ENCODE measurements around the gene TANC1.

Gene TANC1

DNA sequence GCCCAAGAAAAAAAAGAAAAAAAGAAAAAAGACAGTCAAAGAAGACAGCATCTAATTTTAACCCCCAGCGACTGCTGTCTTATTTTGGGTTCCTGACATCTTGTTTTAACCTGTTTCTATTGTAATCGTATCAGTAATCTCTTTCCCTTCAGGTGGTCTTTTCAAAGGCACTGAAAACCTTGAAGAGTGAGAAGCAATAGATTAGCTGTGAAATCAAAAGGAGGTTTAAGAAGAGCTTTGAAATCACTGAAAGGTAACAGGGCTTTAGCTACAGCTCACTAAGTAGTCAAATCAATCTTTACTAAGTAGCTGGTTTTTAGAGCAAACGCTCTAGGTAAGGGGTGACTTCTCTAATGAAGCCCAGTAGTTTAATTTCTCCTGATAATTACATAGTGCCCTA is 5.4 kb upstream of the TANC1 start:
- DNase-seq, result no peak

- DNase-seq, result no peak
These were observed 3.3 kb upstream of the TANC1 start for GRCh38 chr2:158965107-158965506.

DNA sequence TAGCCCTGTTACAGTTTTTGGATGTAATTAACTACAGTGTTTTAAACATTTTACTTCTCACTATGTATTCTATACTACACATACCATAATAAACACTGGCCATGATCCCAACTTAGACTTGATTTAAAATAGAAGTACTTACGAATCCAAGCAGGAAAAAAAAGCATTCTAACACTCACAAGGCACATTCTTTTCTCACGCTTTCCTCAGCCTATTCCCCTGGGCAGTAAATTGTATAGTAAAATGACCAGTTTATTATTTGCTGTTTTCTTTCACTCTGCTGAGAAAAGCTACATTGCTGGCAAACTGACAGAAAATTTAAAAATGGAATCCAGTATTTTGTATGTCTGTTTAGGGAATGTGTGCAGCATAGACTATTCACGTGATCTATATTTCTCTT is 2.8 kb upstream of the TANC1 start:
- DNase-seq, result no peak

GRCh38 chr2:158966312-158966711 is 2.1 kb upstream of the TANC1 start:
- DNase-seq, result no peak

- DNase-seq, result no peak
These were observed 1.2 kb upstream of the TANC1 start for GRCh38 chr2:158967114-158967730.

- DNase-seq, result no peak
These were observed 577 bp upstream of the TANC1 start for GRCh38 chr2:158967731-158968395.

DNA sequence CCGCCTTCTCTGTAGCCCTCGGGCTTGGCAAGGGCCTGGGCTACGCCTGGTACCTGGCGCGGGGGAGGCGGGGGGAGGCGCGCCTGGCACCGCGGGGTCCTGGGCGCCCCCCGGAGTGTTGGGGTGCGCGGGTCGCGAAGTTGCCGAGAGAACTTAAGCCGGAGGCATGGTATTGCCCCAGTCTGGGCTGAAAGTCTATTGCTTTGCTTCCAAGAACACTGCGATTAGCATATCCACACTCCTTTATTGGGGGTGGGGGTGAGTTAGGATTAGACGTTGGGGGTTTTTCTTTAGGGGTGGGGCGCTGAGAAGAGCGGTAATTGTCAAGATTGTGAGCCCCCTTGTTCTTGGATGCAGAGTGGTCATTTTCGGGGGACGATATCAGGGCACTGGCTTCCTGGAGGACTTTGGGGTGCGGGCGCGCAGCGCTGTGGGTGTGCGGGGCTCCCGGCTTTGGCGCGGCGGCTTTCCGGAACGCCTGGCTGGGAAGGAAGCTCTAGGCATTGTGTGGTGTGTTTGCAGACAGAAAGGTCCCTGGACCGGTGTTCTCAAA is 798 bp downstream of the TANC1 start:
- DNase-seq, result no peak

GRCh38 chr2:158969715-158970240 is 1.3 kb downstream of the TANC1 start:
- no peak for DNase-seq

DNA sequence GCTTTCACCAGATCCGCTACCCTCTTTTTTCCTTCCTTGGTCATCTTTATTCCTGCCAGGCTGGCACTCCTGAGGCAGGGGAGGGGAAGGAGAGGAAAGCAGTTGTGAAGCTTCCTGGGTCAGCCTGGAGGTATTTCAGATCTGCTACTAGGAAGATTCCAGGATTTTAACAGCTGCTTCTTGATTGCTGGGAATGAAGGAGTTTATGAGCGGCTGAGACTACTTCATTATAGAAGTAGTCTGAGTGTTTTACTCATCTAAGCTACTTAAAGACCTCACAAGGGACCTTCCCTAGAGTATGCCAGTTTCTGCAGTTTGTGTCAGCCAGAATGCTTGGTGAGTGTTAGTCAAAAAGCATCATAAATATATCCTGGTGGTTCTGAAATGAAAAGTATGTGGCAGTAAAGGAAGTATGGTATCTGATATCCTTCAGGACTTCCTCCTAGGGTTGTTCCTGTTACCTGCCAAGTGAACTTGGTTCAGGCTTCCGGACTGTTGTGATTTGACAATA is 1.9 kb downstream of the TANC1 start:
- no peak for DNase-seq

DNA sequence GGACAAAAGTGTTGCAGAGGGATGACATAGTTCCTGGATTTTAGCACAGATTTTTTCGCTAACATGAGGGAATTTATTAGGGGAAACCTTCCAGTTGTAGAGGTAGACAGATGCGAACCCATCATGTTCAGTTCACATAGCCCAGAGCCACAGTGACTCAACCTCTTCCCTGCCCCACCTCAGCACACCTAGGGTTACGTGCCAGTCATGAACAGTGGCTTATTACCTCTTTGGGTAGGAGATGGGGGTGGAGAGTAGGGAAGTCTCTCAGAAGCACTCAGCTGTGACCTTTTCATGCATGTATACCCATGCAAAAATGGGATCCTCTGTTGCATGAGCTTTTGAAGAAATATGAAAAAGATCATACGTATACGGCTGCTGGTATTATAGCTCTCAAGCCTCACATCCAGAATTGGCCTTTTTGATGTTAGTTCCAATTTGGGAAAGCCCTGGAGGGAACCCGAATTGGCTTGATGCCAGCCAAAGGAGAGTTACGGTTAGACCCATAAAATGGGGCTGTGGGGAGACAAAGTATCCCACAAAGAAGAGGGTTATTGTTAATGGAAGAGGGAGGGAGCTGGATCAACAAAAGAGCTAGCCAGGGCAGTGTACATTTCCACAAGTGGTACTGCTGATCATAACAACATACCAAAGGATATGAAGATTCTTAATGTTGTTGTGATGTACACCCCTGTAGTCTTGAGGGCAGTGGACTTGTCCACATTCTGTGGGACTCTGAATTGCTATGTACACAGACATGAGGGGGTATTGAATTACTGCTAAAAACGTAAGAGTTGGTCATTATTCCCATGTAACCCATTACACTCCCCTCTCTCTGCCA is 4.9 kb downstream of the TANC1 start:
- no peak for DNase-seq

DNA sequence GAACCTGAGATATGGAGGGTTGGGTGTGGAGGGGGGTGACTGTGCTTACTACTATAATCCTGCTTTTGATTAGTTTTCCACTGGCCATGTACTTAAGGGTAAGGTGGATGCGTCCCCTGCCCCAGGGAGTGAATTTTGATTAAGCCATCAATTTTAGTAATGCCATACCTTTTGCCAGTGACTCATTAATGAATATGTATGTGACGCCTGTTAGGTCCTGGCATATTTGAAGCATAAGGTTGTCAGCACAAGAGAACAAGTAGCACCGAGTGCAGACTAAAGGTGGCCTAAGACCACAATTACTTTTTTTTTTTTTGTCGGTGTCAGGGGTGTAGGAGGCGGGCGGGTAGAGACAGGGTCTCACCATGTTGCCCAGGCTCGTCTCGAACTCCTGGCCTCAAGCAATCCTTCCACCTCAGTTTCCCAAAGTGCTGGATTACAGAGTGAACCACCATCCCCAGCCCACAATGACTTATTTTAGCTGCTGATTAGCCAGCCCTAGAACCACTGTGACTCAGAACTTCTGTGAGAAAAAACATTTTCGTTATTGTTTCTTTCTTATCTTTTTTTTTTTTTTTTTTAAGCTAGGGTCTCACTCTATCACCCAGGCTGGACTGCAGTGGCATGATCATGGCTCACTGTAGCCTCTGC is 7.0 kb downstream of the TANC1 start:
- no peak for DNase-seq

DNA sequence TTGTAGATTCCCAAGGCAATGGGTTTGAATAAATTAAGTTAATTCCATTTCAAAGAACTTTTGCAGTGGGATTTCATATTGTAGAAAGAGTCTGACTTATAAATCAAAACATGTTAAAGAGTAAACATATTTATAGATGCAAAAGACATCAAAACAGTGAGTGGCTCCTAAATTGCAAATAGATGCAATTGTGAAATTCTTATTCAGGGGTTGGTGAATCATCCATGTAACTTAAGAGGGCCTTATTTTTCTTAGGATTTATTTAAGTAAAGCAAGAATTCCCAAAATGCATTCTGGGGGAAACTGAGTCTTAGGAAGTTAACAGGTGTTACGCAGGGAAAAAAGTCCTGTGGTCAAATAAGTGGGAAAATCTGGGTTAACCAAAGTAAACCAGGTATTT is 11.3 kb downstream of the TANC1 start:
- no peak for DNase-seq

DNA sequence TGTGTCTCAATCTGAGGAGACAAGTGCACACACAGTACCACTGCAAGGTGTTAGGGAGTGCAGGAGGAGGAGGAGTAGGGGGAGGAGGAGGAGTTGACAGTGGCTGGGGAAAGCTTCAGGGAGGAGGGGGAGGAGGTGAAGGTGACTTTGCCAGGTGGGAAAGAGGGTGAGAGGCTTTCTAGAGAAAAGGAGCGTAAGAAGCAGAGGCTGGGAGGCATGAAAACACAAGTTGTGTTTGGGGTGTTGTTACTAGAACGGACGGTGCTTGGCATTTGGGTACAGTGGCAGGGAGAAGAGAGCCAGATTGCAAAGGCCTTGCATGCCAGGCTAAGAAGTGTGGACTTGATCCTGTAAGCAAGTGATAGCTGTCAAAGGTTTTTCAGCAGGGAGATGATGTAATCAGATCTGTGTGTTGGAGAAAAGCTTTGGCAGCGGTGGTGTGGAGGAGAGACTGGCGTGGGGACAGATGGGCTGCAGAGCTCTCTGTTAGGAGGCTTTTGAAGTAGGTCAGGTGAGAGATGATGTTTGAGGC is 16.2 kb downstream of the TANC1 start:
- DNase-seq, result no peak

DNA sequence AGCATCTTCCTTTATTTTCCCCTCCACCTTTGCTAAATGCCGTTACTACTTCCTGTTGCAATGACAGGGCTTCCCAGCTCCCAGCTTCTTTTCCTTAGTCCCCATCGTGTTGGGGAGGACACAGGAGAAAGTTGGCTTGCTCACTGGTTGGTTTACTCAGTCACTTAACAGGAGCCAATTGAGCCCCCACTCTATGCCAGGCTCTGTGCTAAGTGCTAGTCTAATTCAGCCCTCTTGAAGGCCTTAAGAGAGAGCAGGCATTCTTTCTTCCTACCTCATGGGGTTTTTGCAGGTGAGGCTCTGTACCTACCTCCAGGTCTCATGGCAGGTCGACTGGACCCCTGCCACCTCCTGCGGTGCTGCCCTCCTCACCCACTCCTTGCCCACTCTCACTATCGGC is 20.1 kb downstream of the TANC1 start:
- no peak for DNase-seq

DNA sequence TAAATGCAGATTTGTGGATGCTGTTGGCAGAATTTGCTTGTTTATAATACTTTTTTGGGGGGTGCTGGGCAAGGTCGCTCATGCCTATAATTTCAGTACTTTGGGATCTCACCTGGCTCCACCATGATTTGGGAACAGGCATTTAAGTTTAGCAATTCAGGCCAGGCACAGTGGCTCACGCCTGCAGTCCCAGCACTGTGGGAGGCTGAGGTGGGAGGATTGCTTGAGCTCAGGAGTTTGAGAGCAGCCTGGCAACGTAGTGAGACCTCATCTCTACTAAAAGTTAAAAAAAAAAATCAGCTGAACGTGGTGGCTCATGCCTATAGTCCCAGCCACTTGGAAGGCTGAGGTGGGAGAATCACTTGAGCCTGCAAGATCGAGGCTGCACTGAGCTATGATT is 20.7 kb downstream of the TANC1 start:
- no peak for DNase-seq

GRCh38 chr2:158990397-158991214 is 22.2 kb downstream of the TANC1 start:
- DNase-seq, result no peak

DNA sequence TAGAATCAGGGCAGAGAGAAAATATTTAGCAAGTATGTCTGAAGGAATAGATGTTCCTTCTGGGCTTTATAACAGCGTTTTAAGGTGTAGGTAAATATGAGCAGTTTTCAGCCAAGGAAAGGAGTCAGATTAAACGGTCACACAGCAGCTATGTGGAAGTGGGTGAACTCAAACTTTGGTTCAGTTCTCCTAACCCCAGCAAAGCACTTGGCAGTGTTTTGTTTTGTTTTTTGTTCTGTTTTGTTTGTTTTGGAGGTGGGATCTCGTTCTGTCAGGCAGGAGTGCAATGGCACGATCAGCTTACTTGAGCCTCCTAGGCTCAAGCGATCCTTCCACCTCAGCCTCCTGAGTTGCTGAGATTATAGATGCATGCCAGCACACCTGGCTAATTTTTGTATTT is 24.6 kb downstream of the TANC1 start:
- no peak for DNase-seq

DNA sequence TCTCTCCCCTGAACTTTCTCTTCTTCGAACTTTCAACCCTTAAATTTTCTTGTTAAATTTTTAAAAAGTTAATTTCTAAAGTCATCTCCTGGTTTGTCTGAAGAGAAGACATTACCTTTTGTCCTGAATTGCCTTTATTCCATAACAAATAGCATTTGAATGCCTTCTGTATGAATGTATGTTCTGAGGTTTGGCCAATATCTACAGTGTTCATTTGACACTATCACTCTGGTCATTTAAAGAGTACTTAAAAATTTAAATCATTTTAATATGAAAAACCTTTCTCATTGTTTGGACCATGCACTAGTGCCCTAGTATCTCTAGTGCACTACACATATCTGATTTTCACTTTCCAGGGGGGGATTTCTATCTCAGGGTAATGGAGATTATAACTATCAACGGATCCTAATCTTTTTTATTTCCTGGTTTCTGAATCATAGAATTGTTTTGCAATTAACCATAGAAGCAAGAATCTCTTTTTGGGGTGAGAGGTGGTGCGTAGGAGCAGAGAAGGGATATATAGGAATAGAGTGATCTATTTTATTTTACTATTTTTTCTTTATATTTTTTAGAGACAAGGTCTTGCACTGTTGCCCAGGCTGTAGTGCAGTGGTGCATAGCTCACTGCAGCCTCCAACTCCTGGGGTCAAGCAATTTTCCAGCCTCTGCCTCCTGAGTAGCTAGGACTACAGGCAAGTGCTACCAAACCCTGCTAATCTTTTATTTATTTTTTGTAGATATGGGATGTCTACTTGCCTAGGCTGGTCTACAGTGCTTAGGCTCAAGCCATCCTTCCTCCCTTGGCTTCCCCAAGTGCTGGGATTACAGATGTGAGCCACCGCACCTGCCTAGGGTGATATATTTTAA is 25.5 kb downstream of the TANC1 start:
- DNase-seq, result no peak

DNA sequence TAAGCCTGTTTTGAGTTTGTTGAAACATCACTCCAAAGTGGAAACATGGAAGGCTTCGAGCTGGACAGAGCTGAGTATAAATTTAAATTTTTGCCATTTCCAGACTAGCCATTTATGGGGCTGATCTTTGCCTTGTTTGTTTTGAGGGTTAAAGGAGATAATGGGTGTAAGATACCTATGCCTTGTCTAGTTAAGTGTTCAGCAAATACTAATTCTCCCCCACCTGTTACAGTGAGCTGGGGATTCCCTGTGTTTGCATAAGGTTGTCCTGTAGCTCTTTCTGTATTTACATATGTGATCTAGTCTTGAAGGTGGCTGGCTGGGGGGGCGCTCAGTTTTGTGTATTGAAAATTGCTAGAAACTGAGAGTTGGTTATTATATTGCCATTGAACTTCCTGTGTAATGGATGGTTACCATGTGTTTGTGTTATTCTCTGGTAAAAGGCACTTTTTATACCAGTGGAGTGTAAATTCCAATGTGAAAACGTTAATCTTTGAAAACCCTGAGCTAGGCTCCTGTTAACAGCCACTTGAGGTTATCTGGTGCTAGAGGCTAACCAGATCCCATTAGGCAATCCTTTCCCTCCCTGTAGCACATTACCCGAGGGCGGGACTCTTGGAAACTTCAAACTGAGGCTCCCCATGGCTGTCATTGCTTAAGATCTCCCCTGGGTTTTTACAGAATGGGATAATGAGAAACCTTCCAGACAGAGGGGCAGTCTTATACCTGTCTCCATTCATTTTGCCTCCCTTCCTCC is 26.7 kb downstream of the TANC1 start:
- DNase-seq, result no peak

GRCh38 chr2:158995677-158996049 is 27.2 kb downstream of the TANC1 start:
- no peak for DNase-seq
